Lung (tissue), 12 donors: ENCODE results near the gene CERS5. TPM values are rescaled to one million over a fixed set of nuclear protein-coding genes. Genes with fewer than 3 reads are reported as not detected.
A peak's percentile ranks its signal among the peaks of the same experiment; 100 is the strongest.

Source experiments
- ATAC-seq: fragments of 200-7000 bp; cut with Tn5 transposase; one replicate; pipeline ENCODE4 v1.9.1; 2020; ENCODE audit warnings: moderate number of reproducible peaks; ENCODE audit not compliant: insufficient read depth, low FRiP score
- DNase-seq, 3 donors: peaks; one replicate each; pipeline ENCODE4 v3.0.0-alpha.2; 2013 to 2017
- H3K27ac ChIP-seq, 2 donors: one replicate each; pipeline ENCODE4 v1.5.1; 2013; ENCODE audit warnings: mild to moderate bottlenecking in 2 of 2, moderate library complexity in 2 of 2, control low read depth in 1 of 2, inconsistent platforms in 1 of 2, low read depth in 1 of 2, low read length in 1 of 2
- H3K27me3 ChIP-seq, 3 donors: one replicate each; pipeline ENCODE4 v1.5.1; 2013; ENCODE audit warnings: low read length in 2 of 3; ENCODE audit not compliant: control insufficient read depth in 3 of 3, insufficient read depth in 3 of 3
- H3K36me3 ChIP-seq, 4 donors: one replicate each; pipeline ENCODE4 v1.5.1; 2013; ENCODE audit warnings: low read length in 4 of 4, mild to moderate bottlenecking in 1 of 4, moderate library complexity in 1 of 4; ENCODE audit not compliant: control insufficient read depth in 4 of 4, insufficient read depth in 4 of 4
- H3K4me1 ChIP-seq, 5 donors: one replicate each; pipeline ENCODE4 v1.5.1; 2013; ENCODE audit warnings: low read length in 5 of 5, mild to moderate bottlenecking in 2 of 5, moderate library complexity in 1 of 5; ENCODE audit not compliant: control insufficient read depth in 5 of 5, insufficient read depth in 5 of 5
- H3K4me3 ChIP-seq: one replicate; pipeline ENCODE4 v1.5.1; 2013; ENCODE audit warnings: mild to moderate bottlenecking, control low read depth, moderate library complexity
- H3K9ac ChIP-seq, 2 donors: one replicate each; pipeline ENCODE4 v1.5.1; 2013; ENCODE audit warnings: low read length in 2 of 2, control low read depth in 1 of 2; ENCODE audit not compliant: insufficient read depth in 1 of 2
- H3K9me3 ChIP-seq, 4 donors: one replicate each; pipeline ENCODE4 v1.5.1; 2013; ENCODE audit warnings: low read length in 3 of 4, mild to moderate bottlenecking in 1 of 4, moderate library complexity in 1 of 4; ENCODE audit not compliant: control insufficient read depth in 4 of 4, insufficient read depth in 3 of 4
- WGBS, 2 donors: extraction: QIAGEN DNeasy Blood & Tissue Kit; methylation state at CpG; one replicate each; pipeline ENCODE4 v1.1.7; 2013; 5-methylcytosine and 5-hydroxymethylcytosine counted together
- polyA plus RNA-seq, 2 donors: library from polyadenylated mRNA; stranded (reverse); fragments of 200-250 nt; gene quantifications; one replicate each; pipeline ENCODE4 v1.2.1, GENCODE V29; 2013
- total RNA-seq, 2 donors: library from RNA; depleted of rRNA in 1 of 2; stranded (reverse); fragments of >200 nt in 1 of 2; gene quantifications; one replicate each; pipeline ENCODE4 v1.2.1, GENCODE V29; 2014 to 2021
- TF ChIP-seq, protein P1 (sequence below): IDR thresholded peaks from 2 replicates; pipeline ENCODE4 v1.5.1; 2012; ENCODE audit warnings: mild to moderate bottlenecking; ENCODE audit errors: control extremely low read depth, extremely low read depth
- donor health status: control.
- donor health status: control.
- donor health status: Bipolar disorder and iron deficiency.
- donor health status: healthy.
- donor health status: DM: yes; HTN: yes; CAD: no.

The CERS5 gene
- total and polyA plus RNA-seq, 4 donors: 32.6 to 54.0 (median 37.8) TPM

DNA sequence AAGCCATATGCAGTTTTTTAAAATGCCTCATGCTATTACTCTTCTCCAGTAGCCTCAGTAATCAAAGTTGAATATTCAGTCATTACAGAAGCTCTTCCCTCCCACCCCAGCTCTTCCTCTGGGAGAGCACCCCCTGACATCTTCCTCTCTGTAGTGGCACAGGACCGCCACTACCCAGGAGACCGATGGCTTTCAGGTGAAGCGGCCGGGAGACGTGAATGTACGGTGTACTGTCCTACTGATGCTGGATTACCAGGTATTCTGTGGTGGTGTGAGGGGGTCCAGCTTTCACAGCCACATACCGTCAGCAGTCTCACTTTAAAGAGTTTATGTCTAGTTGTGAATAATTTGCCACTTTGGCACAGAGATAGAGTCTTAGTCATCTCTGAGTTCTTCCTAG, 77.4 kb downstream of the CERS5 start:
- TF ChIP-seq, protein P1, sequence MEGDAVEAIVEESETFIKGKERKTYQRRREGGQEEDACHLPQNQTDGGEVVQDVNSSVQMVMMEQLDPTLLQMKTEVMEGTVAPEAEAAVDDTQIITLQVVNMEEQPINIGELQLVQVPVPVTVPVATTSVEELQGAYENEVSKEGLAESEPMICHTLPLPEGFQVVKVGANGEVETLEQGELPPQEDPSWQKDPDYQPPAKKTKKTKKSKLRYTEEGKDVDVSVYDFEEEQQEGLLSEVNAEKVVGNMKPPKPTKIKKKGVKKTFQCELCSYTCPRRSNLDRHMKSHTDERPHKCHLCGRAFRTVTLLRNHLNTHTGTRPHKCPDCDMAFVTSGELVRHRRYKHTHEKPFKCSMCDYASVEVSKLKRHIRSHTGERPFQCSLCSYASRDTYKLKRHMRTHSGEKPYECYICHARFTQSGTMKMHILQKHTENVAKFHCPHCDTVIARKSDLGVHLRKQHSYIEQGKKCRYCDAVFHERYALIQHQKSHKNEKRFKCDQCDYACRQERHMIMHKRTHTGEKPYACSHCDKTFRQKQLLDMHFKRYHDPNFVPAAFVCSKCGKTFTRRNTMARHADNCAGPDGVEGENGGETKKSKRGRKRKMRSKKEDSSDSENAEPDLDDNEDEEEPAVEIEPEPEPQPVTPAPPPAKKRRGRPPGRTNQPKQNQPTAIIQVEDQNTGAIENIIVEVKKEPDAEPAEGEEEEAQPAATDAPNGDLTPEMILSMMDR: no peak
- DNase-seq (no peak), ATAC-seq (no peak)
- Histone ChIP-seq H3K9me3 (no peaks in the 10 kb centered on the region), H3K4me1 (peaks cover 0 to 4% (median 0%) of the 10 kb centered on the region in 5 donors), H3K9ac (no peak overlapping the region), H3K27ac (no peak overlapping the region), H3K36me3 (peaks cover 26 to 42% (median 34%) of the 10 kb centered on the region in 4 donors), H3K4me3 (no peak overlapping the region), H3K27me3 (no peaks in the 10 kb centered on the region)
- WGBS, 2 donors: 97% methylated on average over 7 of the region's 7 CpGs

- peaks cover 18 to 35% (median 29%) of the 10 kb centered on the region in 4 donors for H3K36me3 ChIP-seq
- H3K4me1 ChIP-seq: peaks cover 0 to 4% (median 0%) of the 10 kb centered on the region in 5 donors
- ATAC-seq: no peak
- no peaks in the 10 kb centered on the region for H3K9me3 ChIP-seq
- WGBS, 2 donors: 30 to 39% methylated on average over 3 of the region's 3 CpGs
- peak in 2 of 3 donors; percentile 33 to 46 for DNase-seq
- TF ChIP-seq, protein P1: peak; percentile 59
- H3K4me3 ChIP-seq: no peak overlapping the region
- no peak overlapping the region for H3K9ac ChIP-seq
- no peak overlapping the region for H3K27ac ChIP-seq
- no peaks in the 10 kb centered on the region for H3K27me3 ChIP-seq
Observed at GRCh38 chr12:50088577-50089335, 78.4 kb downstream of the CERS5 start.

GRCh38 chr12:50087995-50088394, 79.2 kb downstream of the CERS5 start:
- no peak overlapping the region for H3K9ac ChIP-seq
- no peak for DNase-seq
- no peaks in the 10 kb centered on the region for H3K9me3 ChIP-seq
- no peaks in the 10 kb centered on the region for H3K27me3 ChIP-seq
- no peak for ATAC-seq
- peaks cover 16 to 31% (median 28%) of the 10 kb centered on the region in 4 donors for H3K36me3 ChIP-seq
- H3K27ac ChIP-seq: no peak overlapping the region
- TF ChIP-seq, protein P1: no peak
- 65 to 69% methylated on average over 3 of the region's 3 CpGs for WGBS, 2 donors
- H3K4me3 ChIP-seq: no peak overlapping the region
- peaks cover 0 to 4% (median 0%) of the 10 kb centered on the region in 5 donors for H3K4me1 ChIP-seq

GRCh38 chr12:50087151-50087550, 80.0 kb downstream of the CERS5 start:
- 90 to 92% methylated on average over 9 of the region's 9 CpGs for WGBS, 2 donors
- Histone ChIP-seq H3K9me3 (no peaks in the 10 kb centered on the region), H3K27me3 (no peaks in the 10 kb centered on the region), H3K36me3 (peaks cover 16 to 28% (median 28%) of the 10 kb centered on the region in 4 donors), H3K4me1 (peaks cover 0 to 4% (median 0%) of the 10 kb centered on the region in 5 donors), H3K27ac (no peak overlapping the region), H3K4me3 (no peak overlapping the region), H3K9ac (no peak overlapping the region)
- TF ChIP-seq, protein P1: no peak
- no peak for DNase-seq
- ATAC-seq: no peak
